ENCODE data around the gene ARSI.
A peak's percentile ranks its signal among the peaks of the same experiment; 100 is the strongest.

Gene ARSI

GRCh38 chr5:150301170-150301505 is 1.6 kb downstream of the ARSI start:
- TF ChIP-seq CTCF (IDR thresholded peaks at IDR 0.05; ENCODE audit: low read depth, low read length): no peak
- DNase-seq (ENCODE audit: low read depth in 2 of 2): peak in 1 of 2 donors; percentile 68
- H3K4me3 ChIP-seq (replicated peaks in 1 of 2; ENCODE audit: low read depth in 2 of 2, low read length in 2 of 2): no peak overlapping the region

GRCh38 chr5:150300496-150301169 is 2.1 kb downstream of the ARSI start:
- DNase-seq (ENCODE audit: low read depth in 2 of 2): no peak
- no peak overlapping the region for H3K4me3 ChIP-seq (replicated peaks in 1 of 2; ENCODE audit: low read depth in 2 of 2, low read length in 2 of 2)
- no peak for TF ChIP-seq CTCF (IDR thresholded peaks at IDR 0.05; ENCODE audit: low read depth, low read length)

- TF ChIP-seq CTCF (IDR thresholded peaks at IDR 0.05; ENCODE audit: low read depth, low read length): no peak
- DNase-seq (ENCODE audit: low read depth in 2 of 2): peak in 1 of 2 donors; percentile 27
- H3K4me3 ChIP-seq (replicated peaks in 1 of 2; ENCODE audit: low read depth in 2 of 2, low read length in 2 of 2): no peak overlapping the region
Measured at GRCh38 chr5:150299571-150300327, 3.0 kb downstream of the ARSI start.

- H3K4me3 ChIP-seq (replicated peaks in 1 of 2; ENCODE audit: low read depth in 2 of 2, low read length in 2 of 2): no peak overlapping the region
- DNase-seq (ENCODE audit: low read depth in 2 of 2): peak; percentile 88 to 93
- no peak for TF ChIP-seq CTCF (IDR thresholded peaks at IDR 0.05; ENCODE audit: low read depth, low read length)
Measured at GRCh38 chr5:150298701-150299451, 3.8 kb downstream of the ARSI start.

- no peak for DNase-seq (ENCODE audit: low read depth in 2 of 2)
- H3K4me3 ChIP-seq (replicated peaks in 1 of 2; ENCODE audit: low read depth in 2 of 2, low read length in 2 of 2): no peak overlapping the region
- TF ChIP-seq CTCF (IDR thresholded peaks at IDR 0.05; ENCODE audit: low read depth, low read length): no peak
Measured at GRCh38 chr5:150297934-150298595, 4.6 kb downstream of the ARSI start.

GRCh38 chr5:150297236-150297890 is 5.3 kb downstream of the ARSI start:
- no peak for TF ChIP-seq CTCF (IDR thresholded peaks at IDR 0.05; ENCODE audit: low read depth, low read length)
- H3K4me3 ChIP-seq (replicated peaks in 1 of 2; ENCODE audit: low read depth in 2 of 2, low read length in 2 of 2): no peak overlapping the region
- DNase-seq (ENCODE audit: low read depth in 2 of 2): no peak
